HUES6 (cell line): Measurements from ENCODE around the gene TRAF6.
"Not testable (repeated sequence)": the region's sequence is repeated elsewhere in the genome, so short reads cannot be mapped to it uniquely, and the experiment has no call there.

Experiments used
- H3K27ac ChIP-seq: 2 replicates; pipeline ENCODE4 v1.7.0; 2013; ENCODE audit warnings: low read depth, mild to moderate bottlenecking, low read length, inconsistent platforms
- H3K27me3 ChIP-seq: 2 replicates; pipeline ENCODE4 v1.6.1; 2013; ENCODE audit warnings: low read length; ENCODE audit not compliant: control insufficient read depth, insufficient read depth
- H3K36me3 ChIP-seq: 2 replicates; pipeline ENCODE4 v1.6.1; 2013; ENCODE audit warnings: low read length; ENCODE audit not compliant: control insufficient read depth, insufficient read depth
- H3K4me1 ChIP-seq: 2 replicates; pipeline ENCODE4 v1.6.1; 2013; ENCODE audit warnings: low read length; ENCODE audit not compliant: control insufficient read depth, insufficient read depth
- H3K4me3 ChIP-seq: 2 replicates; pipeline ENCODE4 v1.5.1; 2013; ENCODE audit warnings: low read depth, low read length
- H3K9ac ChIP-seq: one replicate; pipeline ENCODE4 v1.6.1; 2013; ENCODE audit warnings: mild to moderate bottlenecking, low read length
- H3K9me3 ChIP-seq: 2 replicates; pipeline ENCODE4 v1.6.1; 2013; ENCODE audit warnings: low read depth, low read length; ENCODE audit not compliant: control insufficient read depth, insufficient read depth

TRAF6 gene

DNA sequence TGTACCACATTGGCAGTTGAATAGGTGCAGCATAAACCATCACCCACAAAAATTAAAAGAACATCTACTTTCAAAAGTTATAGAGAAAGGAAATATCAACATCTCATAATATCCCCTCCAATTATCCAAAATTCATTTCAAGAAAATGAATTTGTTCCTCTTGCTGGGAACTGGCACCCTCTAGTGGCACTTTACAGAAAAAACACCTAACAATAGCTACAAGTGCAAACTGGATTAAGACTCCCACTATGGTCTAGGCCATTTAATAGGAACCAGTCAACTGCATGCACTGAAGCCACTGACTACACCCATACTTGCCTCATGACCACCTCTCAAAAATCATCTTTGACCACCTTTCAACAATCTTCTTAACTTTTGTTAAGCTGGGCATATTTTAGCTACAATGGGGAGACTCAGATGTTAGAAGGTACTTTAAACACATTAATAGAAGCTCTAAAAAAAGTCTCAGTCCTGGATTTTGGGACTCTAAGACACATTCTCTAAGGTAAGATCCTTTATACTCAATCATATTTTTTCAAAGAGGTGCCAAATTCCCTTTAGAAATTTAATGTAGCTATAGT lies 17.3 kb downstream of the TRAF6 start:
- H3K27ac ChIP-seq: no peak overlapping the region
- H3K9me3 ChIP-seq: no peaks in the 10 kb centered on the region
- no peak overlapping the region for H3K4me3 ChIP-seq
- H3K36me3 ChIP-seq: peaks cover 60% of the 10 kb centered on the region
- no peaks in the 10 kb centered on the region for H3K27me3 ChIP-seq
- no peak overlapping the region for H3K9ac ChIP-seq
- no peaks in the 10 kb centered on the region for H3K4me1 ChIP-seq

DNA sequence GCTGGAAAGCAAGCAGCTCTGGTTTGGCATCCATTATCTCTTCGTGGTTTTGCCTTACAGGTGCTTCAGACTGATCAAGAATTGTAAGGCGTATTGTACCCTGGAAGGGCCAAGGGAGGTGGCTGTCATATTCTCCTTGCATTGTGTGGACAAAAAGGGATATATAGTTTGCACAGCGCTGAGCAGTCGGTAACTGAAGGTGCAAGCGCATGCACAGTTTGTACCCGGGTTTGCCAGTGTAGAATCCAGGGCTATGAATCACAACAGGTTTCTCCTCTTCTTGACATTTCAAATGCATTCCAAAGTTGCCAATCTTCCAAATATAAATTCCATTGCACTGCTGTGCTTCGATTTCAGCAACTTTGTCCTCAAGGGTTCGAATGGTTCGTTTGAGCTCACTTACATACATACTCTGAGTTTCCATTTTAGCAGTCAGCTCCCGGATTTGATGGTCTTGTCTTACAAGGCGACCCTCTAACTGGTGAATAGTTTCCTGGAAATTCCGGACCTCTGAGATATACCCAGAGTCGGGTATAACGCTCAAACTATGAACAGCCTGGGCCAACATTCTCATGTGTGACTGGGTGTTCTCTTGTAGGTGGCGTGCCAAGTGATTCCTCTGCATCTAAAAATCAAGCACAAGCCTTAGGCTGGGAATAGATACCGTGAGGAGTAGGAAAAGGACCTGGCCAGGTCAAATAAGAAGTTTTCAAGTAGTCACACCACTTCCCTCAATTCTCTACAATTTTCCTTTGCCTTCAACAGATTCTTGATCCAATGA lies 19.9 kb downstream of the TRAF6 start:
- Histone ChIP-seq H3K4me3 (no peak overlapping the region), H3K27ac (no peak overlapping the region), H3K9ac (no peak overlapping the region), H3K36me3 (peaks cover 57% of the 10 kb centered on the region), H3K9me3 (no peaks in the 10 kb centered on the region), H3K4me1 (no peaks in the 10 kb centered on the region), H3K27me3 (no peaks in the 10 kb centered on the region)

DNA sequence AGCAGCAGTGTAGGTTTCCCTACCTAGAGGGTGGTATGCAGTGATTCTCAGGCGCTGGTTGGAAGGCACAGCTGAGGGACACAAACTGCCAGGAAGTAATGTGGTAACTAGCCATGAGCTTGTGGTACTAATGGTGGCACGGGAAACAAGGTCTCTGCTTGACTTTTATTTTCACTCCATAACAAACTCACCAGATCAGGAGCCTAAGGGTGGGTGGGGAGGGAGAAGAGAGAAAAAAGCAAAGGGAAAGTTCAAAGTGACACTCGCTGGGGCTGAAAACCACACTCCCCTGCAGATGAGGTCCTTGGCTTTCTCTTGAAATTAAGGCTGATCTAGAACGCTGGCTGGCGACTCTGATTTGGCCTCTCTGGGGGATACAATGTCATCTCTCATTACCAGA lies 22.0 kb downstream of the TRAF6 start:
- Histone ChIP-seq H3K27ac (no peak overlapping the region), H3K9ac (no peak overlapping the region), H3K9me3 (no peaks in the 10 kb centered on the region), H3K27me3 (no peaks in the 10 kb centered on the region), H3K4me1 (no peaks in the 10 kb centered on the region), H3K36me3 (peaks cover 57% of the 10 kb centered on the region), H3K4me3 (no peak overlapping the region)

DNA sequence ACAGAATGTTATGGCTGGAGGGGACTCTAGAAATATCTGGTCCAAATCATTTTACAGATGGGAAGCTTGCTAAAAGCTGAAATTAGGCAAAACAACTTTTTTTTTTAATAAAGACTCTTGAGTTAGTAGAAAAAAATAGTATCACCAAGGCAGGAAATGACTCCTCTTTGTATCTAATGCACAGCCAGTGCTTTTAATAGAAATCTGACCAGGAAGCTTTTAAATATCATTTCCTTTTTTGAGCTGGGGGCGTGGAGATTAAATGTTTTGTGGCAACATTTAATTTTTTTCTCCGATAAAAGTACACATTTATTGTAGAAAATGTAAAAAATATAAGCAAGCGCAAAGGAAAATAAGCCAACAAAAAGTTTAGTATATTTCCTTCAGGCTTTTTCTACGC lies 22.5 kb downstream of the TRAF6 start:
- Histone ChIP-seq H3K9me3 (no peaks in the 10 kb centered on the region), H3K4me3 (no peak overlapping the region), H3K27me3 (no peaks in the 10 kb centered on the region), H3K27ac (no peak overlapping the region), H3K4me1 (no peaks in the 10 kb centered on the region), H3K36me3 (peaks cover 57% of the 10 kb centered on the region), H3K9ac (no peak overlapping the region)

DNA sequence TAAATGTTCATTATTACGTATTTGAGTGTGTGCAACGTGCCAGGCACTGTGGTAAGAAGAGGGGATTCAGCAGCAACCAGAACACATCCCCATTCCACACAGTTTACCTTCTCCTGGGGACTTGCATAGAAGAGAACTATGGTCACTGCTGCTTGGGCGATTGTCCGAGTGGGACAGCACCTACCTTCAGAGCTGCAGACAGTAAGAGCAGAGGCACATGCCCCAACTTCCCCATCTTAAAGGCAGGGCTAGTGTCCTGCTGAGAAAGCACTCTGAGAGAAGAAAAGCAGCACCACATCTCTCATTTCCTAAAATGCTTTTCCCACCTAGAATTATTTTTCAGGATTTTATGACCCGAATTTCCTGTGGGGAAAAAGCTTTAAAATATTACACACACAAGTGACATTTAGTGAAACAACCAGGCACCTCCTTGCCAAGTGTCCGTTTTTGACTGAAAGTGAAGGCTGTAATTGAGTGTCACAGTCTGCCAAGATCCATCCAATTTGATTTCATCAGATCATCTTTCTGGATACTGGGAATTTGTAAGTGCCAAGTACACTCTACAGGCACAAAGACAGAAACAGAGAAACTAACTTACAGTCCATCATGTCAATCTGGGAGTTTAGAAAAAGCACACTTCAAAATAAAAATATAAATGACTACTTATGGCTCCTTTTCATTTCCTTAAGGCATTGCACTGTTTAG lies 24.6 kb downstream of the TRAF6 start:
- Histone ChIP-seq H3K4me1 (no peaks in the 10 kb centered on the region), H3K9ac (no peak overlapping the region), H3K4me3 (no peak overlapping the region), H3K36me3 (peaks cover 44% of the 10 kb centered on the region), H3K9me3 (no peaks in the 10 kb centered on the region), H3K27me3 (no peaks in the 10 kb centered on the region), H3K27ac (no peak overlapping the region)

DNA sequence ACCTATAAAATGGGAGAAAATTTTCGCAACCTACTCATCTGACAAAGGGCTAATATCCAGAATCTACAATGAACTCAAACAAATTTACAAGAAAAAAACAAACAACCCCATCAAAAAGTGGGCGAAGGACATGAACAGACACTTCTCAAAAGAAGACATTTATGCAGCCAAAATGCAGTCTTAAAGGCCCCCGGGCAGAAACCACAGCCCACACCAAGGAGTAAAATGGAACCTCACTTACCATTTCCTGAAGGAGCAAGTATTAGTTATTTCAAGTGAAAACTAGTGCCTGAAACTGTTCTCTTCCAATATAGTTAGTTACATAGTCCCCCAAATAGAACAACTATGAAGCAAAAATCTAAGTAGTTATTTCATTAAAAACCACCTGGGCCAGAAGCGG lies 27.0 kb downstream of the TRAF6 start:
- not testable (repeated sequence) for H3K27ac ChIP-seq, H3K4me3 ChIP-seq, H3K27me3 ChIP-seq, H3K9ac ChIP-seq, H3K9me3 ChIP-seq, H3K4me1 ChIP-seq
- peaks cover 24% of the 10 kb centered on the region; the same call in 1 of the 2 replicates for H3K36me3 ChIP-seq

DNA sequence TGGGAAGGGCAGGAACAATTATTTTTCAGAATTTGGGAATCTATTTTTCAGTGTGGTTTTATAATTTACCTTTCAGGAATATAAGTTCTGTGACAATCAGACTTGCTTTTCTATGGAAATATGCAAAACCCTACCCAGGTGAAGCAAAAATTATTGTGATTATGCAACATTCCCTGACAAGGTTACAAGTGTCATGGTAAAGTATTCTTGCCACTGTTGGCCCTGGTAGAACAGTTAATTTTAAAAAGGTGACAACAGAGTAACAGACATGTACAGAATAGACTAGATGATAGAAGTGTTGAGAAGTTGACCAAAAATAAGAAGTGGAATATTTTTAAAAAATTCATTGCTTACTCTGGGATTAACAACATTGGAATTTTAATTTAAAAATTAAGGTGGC lies 29.2 kb downstream of the TRAF6 start:
- Histone ChIP-seq H3K9me3 (no peaks in the 10 kb centered on the region), H3K27me3 (no peaks in the 10 kb centered on the region), H3K27ac (no peak overlapping the region), H3K9ac (no peak overlapping the region), H3K36me3 (peaks cover 12% of the 10 kb centered on the region; the same call in 1 of the 2 replicates), H3K4me1 (no peaks in the 10 kb centered on the region), H3K4me3 (no peak overlapping the region)

DNA sequence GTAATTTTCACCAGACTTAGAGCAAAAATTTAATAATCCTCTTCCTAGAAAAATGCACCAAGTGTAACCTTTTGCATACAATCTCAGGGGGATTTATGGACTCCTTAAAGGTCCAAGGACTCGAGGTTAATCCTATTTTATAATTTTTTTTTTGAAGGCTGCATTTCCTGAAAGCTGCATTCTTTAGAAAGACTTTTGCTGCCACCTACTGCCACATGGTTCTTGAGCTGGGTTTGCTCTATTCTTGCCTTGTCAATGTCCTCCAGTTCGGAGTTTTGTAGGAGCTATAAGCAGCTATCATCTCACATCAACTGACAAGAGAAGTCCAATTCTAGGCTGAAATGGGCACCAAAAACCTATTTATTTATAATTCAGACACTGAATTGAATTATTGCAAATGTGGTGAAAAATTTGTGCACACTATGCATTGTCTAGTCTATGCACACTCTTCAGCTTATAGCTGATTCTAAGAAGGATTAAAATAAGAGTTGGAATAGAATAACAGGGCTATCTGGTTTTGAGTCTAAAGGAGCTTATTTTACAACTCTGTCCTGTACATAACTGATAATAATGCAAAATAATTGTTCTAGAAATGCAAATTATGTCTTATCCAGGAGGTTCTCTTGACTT lies 31.3 kb downstream of the TRAF6 start:
- no peak overlapping the region for H3K27ac ChIP-seq
- no peak overlapping the region for H3K4me3 ChIP-seq
- no peaks in the 10 kb centered on the region for H3K27me3 ChIP-seq
- no peak overlapping the region for H3K9ac ChIP-seq
- no peaks in the 10 kb centered on the region for H3K9me3 ChIP-seq
- H3K36me3 ChIP-seq: peaks cover 2% of the 10 kb centered on the region; the same call in 1 of the 2 replicates
- H3K4me1 ChIP-seq: no peaks in the 10 kb centered on the region

DNA sequence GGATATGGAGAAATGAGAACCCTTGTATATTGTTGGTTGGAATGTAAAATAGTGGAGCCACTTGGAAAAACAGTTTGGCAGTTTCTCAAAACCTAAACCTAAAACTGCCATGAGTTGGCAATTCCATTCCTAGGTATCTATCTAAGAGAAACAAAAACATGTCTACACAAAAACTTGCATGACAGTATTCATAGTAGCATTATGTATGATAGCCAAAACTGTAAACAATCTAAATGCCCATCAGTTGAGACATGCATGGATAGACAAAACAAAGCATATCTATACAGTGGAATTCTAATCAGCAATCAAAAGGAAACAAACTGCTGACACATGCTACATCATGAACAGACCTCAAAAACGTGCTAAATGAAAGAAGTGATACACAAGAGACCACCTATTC lies 34.9 kb downstream of the TRAF6 start:
- Histone ChIP-seq H3K27me3 (no peaks in the 10 kb centered on the region), H3K4me3 (no peak overlapping the region), H3K27ac (no peak overlapping the region), H3K9me3 (no peaks in the 10 kb centered on the region), H3K36me3 (no peaks in the 10 kb centered on the region), H3K4me1 (no peaks in the 10 kb centered on the region), H3K9ac (no peak overlapping the region)

DNA sequence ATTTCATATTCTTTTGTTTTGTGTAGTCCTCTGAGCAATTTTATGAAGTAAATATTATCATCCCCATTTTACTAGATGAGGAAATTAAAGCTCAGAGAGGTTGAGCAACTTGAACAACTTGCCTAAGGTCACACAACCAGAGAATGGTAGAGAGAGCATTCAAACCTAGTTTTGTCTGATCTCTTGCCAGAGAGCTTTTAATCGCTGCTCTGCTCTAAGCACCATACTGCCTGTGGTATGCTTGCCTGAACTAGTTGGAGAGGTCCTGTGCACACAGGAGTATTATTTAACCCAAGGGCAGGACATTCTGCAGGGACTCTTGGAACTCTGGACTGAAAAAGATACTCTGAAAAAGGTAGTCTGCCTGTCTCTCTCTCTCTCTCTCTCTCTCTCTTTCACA lies 38.5 kb downstream of the TRAF6 start:
- H3K9me3 ChIP-seq: no peaks in the 10 kb centered on the region
- H3K27me3 ChIP-seq: no peaks in the 10 kb centered on the region
- no peak overlapping the region for H3K27ac ChIP-seq
- H3K4me3 ChIP-seq: no peak overlapping the region
- peaks cover 3% of the 10 kb centered on the region; the same call in 1 of the 2 replicates for H3K4me1 ChIP-seq
- no peaks in the 10 kb centered on the region for H3K36me3 ChIP-seq
- no peak overlapping the region for H3K9ac ChIP-seq
